ENCODE measurements around the gene TAS2R41. TPM values are rescaled to one million over a fixed set of nuclear protein-coding genes. Genes with fewer than 3 reads are reported as not detected.

TAS2R41 gene
- total RNA-seq, 1 donor from 2014 or later: not detected

- H3K4me1 Mint-ChIP-seq (ENCODE audit: low read depth, unreplicated experiment): peaks cover 48% of the 10 kb centered on the region
These were observed 37.5 kb downstream of the TAS2R41 start for GRCh38 chr7:143514995-143515735.

GRCh38 chr7:143516981-143517380 lies 39.3 kb downstream of the TAS2R41 start:
- Histone ChIP-seq H3K4me3 (ENCODE audit: insufficient read depth, low read depth, low read length) (no peak overlapping the region), H3K79me2 (ENCODE audit: insufficient read depth, low read length) (no peaks in the 10 kb centered on the region), H3K27ac (ENCODE audit: low read depth, low read length) (no peak overlapping the region), H3K36me3 (ENCODE audit: insufficient read depth, low read length) (no peaks in the 10 kb centered on the region), H3K4me1 (ENCODE audit: insufficient read depth, low read length) (peaks cover 8% of the 10 kb centered on the region), H4K20me1 (ENCODE audit: insufficient read depth, low read length) (no peaks in the 10 kb centered on the region), H3K9ac (ENCODE audit: low read length) (no peak overlapping the region), H3K4me2 (ENCODE audit: low read length) (no peak overlapping the region), H3K27me3 (ENCODE audit: insufficient read depth, low read length) (no peaks in the 10 kb centered on the region), H2AFZ (ENCODE audit: low read depth, low read length) (no peak overlapping the region), H3K9me3 (ENCODE audit: insufficient read depth, low read depth, low read length) (no peaks in the 10 kb centered on the region)
- Mint-ChIP-seq H3K27ac (ENCODE audit: unreplicated experiment) (no peak overlapping the region), H3K27me3 (ENCODE audit: low read depth, unreplicated experiment) (no peaks in the 10 kb centered on the region), H3K36me3 (ENCODE audit: low read depth, unreplicated experiment) (no peaks in the 10 kb centered on the region), H3K4me1 (ENCODE audit: low read depth, unreplicated experiment) (peaks cover 56% of the 10 kb centered on the region), H3K9me3 (ENCODE audit: unreplicated experiment) (peaks cover 2% of the 10 kb centered on the region), H3K4me3 (ENCODE audit: unreplicated experiment) (no peak overlapping the region)
- no peak for TF ChIP-seq EZH2 (IDR thresholded peaks at IDR 0.05; ENCODE audit: insufficient read depth, low read length)
- no peak for TF ChIP-seq CTCF (IDR thresholded peaks at IDR 0.05; ENCODE audit: insufficient read depth, low read depth, low read length)
- DNase-seq (ENCODE audit: low read depth): no peak
- no peak for FAIRE-seq

More at GRCh38 chr7:143514995-143515735, 37.5 kb downstream of the TAS2R41 start:
- H3K27ac ChIP-seq (ENCODE audit: low read depth, low read length): no peak overlapping the region
- H3K9me3 ChIP-seq (ENCODE audit: insufficient read depth, low read depth, low read length): no peaks in the 10 kb centered on the region
- Mint-ChIP-seq H3K9me3 (ENCODE audit: unreplicated experiment) (peaks cover 2% of the 10 kb centered on the region), H3K27ac (ENCODE audit: unreplicated experiment) (no peak overlapping the region), H3K36me3 (ENCODE audit: low read depth, unreplicated experiment) (no peaks in the 10 kb centered on the region), H3K4me3 (ENCODE audit: unreplicated experiment) (no peak overlapping the region), H3K27me3 (ENCODE audit: low read depth, unreplicated experiment) (no peaks in the 10 kb centered on the region)
- TF ChIP-seq CTCF (IDR thresholded peaks at IDR 0.05; ENCODE audit: insufficient read depth, low read depth, low read length) (no peak), EZH2 (IDR thresholded peaks at IDR 0.05; ENCODE audit: insufficient read depth, low read length) (no peak)
- H3K27me3 ChIP-seq (ENCODE audit: insufficient read depth, low read length): no peaks in the 10 kb centered on the region
- no peaks in the 10 kb centered on the region for H3K79me2 ChIP-seq (ENCODE audit: insufficient read depth, low read length)
- no peak overlapping the region for H3K4me2 ChIP-seq (ENCODE audit: low read length)
- peaks cover 8% of the 10 kb centered on the region for H3K4me1 ChIP-seq (ENCODE audit: insufficient read depth, low read length)
- no peaks in the 10 kb centered on the region for H4K20me1 ChIP-seq (ENCODE audit: insufficient read depth, low read length)
- no peak for FAIRE-seq
- H3K9ac ChIP-seq (ENCODE audit: low read length): no peak overlapping the region
- no peak for DNase-seq (ENCODE audit: low read depth)
- H3K36me3 ChIP-seq (ENCODE audit: insufficient read depth, low read length): no peaks in the 10 kb centered on the region
- H3K4me3 ChIP-seq (ENCODE audit: insufficient read depth, low read depth, low read length): no peak overlapping the region
- H2AFZ ChIP-seq (ENCODE audit: low read depth, low read length): no peak overlapping the region

- peaks cover 49% of the 10 kb centered on the region for H3K4me1 Mint-ChIP-seq (ENCODE audit: low read depth, unreplicated experiment)
- no peaks in the 10 kb centered on the region for H3K27me3 Mint-ChIP-seq (ENCODE audit: low read depth, unreplicated experiment)
- Histone ChIP-seq H4K20me1 (ENCODE audit: insufficient read depth, low read length) (no peaks in the 10 kb centered on the region), H3K4me1 (ENCODE audit: insufficient read depth, low read length) (peaks cover 8% of the 10 kb centered on the region), H3K27me3 (ENCODE audit: insufficient read depth, low read length) (no peaks in the 10 kb centered on the region), H3K27ac (ENCODE audit: low read depth, low read length) (peak overlapping the region; percentile 37), H3K4me3 (ENCODE audit: insufficient read depth, low read depth, low read length) (no peak overlapping the region), H3K9ac (ENCODE audit: low read length) (no peak overlapping the region), H3K79me2 (ENCODE audit: insufficient read depth, low read length) (no peaks in the 10 kb centered on the region), H3K9me3 (ENCODE audit: insufficient read depth, low read depth, low read length) (no peaks in the 10 kb centered on the region), H2AFZ (ENCODE audit: low read depth, low read length) (no peak overlapping the region), H3K36me3 (ENCODE audit: insufficient read depth, low read length) (no peaks in the 10 kb centered on the region), H3K4me2 (ENCODE audit: low read length) (peak overlapping the region; percentile 77)
- H3K27ac Mint-ChIP-seq (ENCODE audit: unreplicated experiment): peak overlapping the region; percentile 38
- FAIRE-seq: no peak
- no peak overlapping the region for H3K4me3 Mint-ChIP-seq (ENCODE audit: unreplicated experiment)
- no peaks in the 10 kb centered on the region for H3K36me3 Mint-ChIP-seq (ENCODE audit: low read depth, unreplicated experiment)
- no peak for DNase-seq (ENCODE audit: low read depth)
- TF ChIP-seq CTCF (IDR thresholded peaks at IDR 0.05; ENCODE audit: insufficient read depth, low read depth, low read length) (no peak), EZH2 (IDR thresholded peaks at IDR 0.05; ENCODE audit: insufficient read depth, low read length) (no peak)
- H3K9me3 Mint-ChIP-seq (ENCODE audit: unreplicated experiment): no peaks in the 10 kb centered on the region
These were observed 40.8 kb downstream of the TAS2R41 start for GRCh38 chr7:143518521-143518920.
